ENCODE measurements around the gene CIITA.

DNA sequence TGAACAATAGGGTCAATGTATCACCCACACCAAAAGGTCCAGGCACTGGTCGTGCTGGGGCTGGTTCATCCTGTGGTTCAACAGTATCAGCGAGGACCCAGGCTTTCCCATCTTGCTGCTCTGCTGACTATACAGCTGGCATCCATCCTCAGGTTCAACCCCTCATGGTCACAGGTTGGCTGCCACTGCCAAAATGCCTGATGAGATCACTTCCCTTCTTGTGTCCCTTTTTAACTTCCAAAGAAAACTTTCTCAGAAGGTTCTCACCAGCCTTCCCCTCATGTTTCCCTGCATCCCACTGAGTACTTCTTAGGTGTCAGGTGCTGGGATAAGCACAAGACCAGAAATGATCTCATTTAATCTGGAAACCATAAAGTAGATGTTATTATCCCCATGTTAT, 93.1 kb downstream of the CIITA start:
- TF ChIP-seq SP1 (CRISPR knock-in tag; conservative IDR thresholded peaks at IDR 0.05) (no peak), JUN (CRISPR knock-in tag; IDR thresholded peaks at IDR 0.05) (no peak), SOX15 (CRISPR knock-in tag; IDR thresholded peaks at IDR 0.05) (no peak), ZBTB21 (CRISPR knock-in tag; IDR thresholded peaks at IDR 0.05; ENCODE audit: borderline replicate concordance) (no peak), ESRRA (CRISPR knock-in tag; IDR thresholded peaks at IDR 0.05; ENCODE audit: borderline replicate concordance) (no peak)
- TF ChIP-seq, protein P1, sequence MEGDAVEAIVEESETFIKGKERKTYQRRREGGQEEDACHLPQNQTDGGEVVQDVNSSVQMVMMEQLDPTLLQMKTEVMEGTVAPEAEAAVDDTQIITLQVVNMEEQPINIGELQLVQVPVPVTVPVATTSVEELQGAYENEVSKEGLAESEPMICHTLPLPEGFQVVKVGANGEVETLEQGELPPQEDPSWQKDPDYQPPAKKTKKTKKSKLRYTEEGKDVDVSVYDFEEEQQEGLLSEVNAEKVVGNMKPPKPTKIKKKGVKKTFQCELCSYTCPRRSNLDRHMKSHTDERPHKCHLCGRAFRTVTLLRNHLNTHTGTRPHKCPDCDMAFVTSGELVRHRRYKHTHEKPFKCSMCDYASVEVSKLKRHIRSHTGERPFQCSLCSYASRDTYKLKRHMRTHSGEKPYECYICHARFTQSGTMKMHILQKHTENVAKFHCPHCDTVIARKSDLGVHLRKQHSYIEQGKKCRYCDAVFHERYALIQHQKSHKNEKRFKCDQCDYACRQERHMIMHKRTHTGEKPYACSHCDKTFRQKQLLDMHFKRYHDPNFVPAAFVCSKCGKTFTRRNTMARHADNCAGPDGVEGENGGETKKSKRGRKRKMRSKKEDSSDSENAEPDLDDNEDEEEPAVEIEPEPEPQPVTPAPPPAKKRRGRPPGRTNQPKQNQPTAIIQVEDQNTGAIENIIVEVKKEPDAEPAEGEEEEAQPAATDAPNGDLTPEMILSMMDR (IDR thresholded peaks at IDR 0.05) = no peak
- TF ChIP-seq, protein P2, sequence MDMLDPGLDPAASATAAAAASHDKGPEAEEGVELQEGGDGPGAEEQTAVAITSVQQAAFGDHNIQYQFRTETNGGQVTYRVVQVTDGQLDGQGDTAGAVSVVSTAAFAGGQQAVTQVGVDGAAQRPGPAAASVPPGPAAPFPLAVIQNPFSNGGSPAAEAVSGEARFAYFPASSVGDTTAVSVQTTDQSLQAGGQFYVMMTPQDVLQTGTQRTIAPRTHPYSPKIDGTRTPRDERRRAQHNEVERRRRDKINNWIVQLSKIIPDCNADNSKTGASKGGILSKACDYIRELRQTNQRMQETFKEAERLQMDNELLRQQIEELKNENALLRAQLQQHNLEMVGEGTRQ (CRISPR knock-in tag; IDR thresholded peaks at IDR 0.05) = no peak
- TF ChIP-seq, protein P3, sequence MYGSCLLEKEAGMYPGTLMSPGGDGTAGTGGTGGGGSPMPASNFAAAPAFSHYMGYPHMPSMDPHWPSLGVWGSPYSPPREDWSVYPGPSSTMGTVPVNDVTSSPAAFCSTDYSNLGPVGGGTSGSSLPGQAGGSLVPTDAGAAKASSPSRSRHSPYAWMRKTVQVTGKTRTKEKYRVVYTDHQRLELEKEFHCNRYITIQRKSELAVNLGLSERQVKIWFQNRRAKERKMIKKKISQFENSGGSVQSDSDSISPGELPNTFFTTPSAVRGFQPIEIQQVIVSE (CRISPR knock-in tag; IDR thresholded peaks at IDR 0.05; ENCODE audit: borderline replicate concordance) = no peak
- TF ChIP-seq, protein P4, sequence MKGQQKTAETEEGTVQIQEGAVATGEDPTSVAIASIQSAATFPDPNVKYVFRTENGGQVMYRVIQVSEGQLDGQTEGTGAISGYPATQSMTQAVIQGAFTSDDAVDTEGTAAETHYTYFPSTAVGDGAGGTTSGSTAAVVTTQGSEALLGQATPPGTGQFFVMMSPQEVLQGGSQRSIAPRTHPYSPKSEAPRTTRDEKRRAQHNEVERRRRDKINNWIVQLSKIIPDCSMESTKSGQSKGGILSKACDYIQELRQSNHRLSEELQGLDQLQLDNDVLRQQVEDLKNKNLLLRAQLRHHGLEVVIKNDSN (CRISPR knock-in tag; IDR thresholded peaks at IDR 0.05) = no peak
- TF ChIP-seq, protein P5, sequence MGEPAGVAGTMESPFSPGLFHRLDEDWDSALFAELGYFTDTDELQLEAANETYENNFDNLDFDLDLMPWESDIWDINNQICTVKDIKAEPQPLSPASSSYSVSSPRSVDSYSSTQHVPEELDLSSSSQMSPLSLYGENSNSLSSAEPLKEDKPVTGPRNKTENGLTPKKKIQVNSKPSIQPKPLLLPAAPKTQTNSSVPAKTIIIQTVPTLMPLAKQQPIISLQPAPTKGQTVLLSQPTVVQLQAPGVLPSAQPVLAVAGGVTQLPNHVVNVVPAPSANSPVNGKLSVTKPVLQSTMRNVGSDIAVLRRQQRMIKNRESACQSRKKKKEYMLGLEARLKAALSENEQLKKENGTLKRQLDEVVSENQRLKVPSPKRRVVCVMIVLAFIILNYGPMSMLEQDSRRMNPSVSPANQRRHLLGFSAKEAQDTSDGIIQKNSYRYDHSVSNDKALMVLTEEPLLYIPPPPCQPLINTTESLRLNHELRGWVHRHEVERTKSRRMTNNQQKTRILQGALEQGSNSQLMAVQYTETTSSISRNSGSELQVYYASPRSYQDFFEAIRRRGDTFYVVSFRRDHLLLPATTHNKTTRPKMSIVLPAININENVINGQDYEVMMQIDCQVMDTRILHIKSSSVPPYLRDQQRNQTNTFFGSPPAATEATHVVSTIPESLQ (CRISPR knock-in tag; IDR thresholded peaks at IDR 0.05) = no peak
- TF ChIP-seq, protein P6, sequence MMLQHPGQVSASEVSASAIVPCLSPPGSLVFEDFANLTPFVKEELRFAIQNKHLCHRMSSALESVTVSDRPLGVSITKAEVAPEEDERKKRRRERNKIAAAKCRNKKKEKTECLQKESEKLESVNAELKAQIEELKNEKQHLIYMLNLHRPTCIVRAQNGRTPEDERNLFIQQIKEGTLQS (CRISPR knock-in tag; conservative IDR thresholded peaks at IDR 0.05) = no peak
